NCI-H2227 treated with DMSO at 0.1 percent for 48 hours (cell line): Measurements from ENCODE around the gene CDKAL1.
"Not testable (repeated sequence)": the region's sequence is repeated elsewhere in the genome, so short reads cannot be mapped to it uniquely, and the experiment has no call there.

ENCODE experiments used
- DNase-seq: peaks from one replicate; lab custom pipeline; 2025; lab: John Stamatoyannopoulos, UW

CDKAL1 gene

DNA sequence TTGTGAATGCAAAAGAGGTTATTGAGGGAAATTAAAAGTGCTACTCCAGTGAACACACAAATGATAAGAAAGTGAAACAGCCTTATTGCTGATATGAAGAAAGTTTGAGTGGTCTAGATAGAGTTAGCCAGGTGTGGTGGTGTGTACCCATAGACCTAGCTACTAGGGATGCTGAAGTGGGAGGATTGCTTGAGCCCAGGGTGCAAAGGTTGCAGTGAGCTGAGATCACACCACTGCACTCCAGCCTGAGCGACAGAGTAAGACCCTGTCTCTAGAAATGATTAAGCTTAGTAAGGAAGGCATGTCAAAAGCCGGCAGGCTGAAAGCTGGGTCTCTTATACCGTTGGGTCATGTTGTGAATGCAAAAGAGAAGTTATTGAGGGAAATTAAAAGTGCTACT is 389.8 kb downstream of the CDKAL1 start:
- DNase-seq, result not testable (repeated sequence)

DNA sequence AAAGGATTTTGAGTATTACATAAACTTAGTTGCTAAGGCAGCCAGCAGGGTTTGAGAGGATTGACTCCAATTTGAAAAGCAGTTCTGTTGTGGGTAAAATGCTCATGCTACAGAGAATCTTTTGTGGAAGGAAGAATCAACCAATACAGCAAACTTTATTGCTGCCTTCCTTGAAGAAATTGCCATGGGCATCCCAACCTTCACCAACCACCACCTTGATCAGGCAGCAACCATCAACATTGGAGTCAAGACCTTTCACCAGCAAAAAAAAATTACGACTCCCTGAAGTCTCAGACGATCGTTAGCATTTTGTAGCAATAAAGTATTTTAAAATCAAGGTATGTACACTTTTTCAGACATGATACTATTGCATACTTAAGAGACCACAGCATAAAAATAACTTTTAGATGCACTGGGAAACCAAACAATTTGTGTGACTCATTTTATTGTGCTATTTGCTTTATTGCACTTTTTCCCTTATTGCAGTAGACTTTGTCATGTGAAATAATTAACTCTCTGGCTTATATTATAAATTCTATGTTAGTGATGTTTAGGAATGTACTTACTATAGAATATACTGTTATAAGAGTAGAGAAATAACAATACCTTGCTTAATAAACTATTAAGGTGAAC is 390.8 kb downstream of the CDKAL1 start:
- DNase-seq, result no peak

DNA sequence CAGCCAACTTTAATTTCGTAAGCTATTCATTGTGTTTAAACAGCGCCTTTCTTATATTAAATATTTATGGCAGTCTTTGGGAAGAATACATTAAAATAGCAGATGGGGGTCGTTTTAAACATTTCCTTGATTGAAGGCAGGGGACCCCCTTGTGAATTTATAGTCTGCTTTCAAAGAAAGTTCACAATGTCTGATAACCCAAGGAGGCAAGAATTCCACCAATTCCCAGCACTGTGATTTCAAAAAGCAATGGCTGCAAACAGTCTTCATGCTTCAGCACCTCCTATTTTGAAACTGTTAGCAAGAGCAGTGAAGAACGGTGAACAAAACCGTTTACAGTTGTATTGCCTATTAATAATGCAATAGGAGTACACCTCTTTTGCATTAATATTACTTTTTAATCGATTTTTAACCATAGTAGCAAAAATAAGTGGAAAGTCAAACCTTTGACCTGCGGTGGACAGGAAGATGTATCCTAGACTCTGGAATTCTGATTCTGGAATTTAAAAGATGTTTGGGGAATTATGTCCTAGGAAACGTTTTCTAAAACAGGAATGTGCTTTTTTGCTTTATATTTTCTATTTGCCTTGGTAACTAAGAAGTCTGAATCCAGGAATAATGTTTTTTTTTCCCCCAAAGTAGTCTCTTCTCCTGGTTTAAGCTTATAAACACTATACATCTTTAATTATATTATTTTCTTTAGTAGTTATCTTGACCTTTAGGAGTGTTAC is 393.0 kb downstream of the CDKAL1 start:
- DNase-seq, result no peak

DNA sequence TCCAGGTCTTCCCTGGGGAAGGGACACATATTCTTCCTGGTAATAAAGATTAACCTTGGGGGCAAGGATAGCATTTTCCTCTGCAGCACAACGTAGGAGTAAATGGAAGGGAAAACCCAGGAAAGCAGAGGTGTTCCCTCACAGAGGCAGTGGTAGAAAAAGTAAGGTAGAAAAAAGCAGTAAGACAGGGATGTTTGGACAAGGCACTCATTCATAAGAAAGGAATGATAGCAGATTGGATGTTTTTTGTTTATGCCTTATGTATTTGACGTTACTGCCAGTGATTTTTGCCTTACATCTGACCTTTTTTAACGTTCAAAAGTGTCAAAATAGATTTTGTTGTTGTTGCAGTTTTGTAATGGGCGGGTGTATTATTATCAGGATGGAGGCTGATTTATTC is 395.0 kb downstream of the CDKAL1 start:
- no peak for DNase-seq

DNA sequence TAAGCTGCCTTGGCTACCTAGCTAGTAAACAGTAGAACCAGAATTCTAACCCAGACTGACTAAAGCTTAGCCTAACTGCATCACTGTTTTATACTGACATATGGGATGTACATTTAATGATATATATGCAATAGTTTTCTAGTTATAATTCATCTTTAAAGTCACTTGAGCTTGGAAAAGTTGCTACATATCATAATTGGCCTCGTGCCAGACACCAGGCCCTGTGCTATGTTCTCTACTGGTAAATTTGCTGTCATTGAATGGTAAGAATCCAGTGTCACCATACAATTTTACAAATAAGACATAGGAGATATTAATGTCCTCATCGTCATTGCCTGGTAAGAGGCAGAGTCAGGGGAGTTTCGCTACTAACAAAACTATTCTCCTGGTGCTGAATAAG is 396.8 kb downstream of the CDKAL1 start:
- DNase-seq, result no peak

DNA sequence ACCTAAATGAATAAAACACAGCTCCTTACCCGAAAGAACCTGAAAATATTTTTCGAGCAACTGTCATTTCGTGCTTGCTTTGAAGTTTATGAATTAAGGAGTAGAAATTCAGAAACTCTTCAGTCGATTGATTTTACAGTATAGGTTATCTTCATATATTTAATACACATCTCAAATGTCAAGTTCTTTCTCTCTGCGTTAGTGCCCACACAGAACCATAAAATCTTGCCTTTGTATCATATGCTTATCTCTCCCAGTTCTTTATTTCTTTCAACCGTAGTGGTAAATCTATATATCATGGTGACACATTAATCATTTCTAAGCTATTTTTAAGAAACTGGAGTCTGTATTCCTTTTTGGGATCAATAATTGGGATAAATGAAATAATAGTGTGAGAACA is 397.5 kb downstream of the CDKAL1 start:
- no peak for DNase-seq

DNA sequence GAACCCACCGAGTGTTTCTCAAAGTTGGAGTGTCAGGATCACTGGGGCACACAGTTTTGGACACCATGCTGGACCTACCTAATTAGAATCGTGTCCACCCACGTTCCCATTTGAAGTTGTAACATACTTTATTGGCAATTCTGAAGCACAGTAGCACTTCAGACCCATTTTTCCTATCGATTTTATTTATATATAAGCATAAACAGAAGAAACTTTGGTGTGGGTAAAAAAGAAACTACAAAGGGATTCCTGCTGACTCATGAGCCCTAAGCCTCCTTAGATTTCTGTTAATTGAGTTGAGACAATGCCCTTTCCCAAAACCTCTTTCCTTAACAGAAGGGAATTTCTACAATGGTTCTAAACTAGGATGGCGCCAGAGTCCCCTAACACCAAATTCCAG is 398.0 kb downstream of the CDKAL1 start:
- DNase-seq, result no peak

DNA sequence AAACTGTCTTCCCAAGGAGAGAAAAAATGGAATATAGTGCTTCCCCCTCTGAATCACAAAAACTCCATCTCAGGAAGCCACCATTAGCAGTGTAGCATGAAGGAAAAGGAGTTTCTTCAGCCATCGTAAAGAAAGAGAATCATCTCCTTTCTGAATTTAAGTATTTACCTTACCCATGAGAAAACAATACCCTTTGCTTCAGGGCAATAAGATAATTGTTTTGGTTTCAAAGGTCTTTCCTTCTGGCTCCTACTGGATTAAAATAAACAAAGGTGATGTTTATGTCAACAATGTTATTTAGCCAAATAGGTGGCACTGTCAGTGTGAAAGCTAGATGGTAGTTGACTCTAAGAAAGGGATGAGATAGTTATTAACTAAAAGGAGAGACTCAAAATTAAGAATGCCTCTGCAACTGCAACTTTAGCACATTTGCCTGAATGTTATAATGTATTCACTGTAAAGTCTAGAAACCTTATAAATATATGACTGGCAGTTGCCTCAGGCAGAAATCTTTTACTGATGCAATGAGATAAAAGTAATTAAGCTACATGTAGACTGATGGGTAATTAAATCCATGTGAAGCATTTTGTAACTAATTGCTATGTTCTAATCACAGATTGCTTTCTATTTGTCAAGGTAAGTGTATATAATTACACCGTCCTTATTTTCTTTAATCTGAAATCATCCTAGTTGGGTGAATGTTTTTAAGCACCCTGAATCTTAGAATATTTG is 399.0 kb downstream of the CDKAL1 start:
- no peak for DNase-seq

DNA sequence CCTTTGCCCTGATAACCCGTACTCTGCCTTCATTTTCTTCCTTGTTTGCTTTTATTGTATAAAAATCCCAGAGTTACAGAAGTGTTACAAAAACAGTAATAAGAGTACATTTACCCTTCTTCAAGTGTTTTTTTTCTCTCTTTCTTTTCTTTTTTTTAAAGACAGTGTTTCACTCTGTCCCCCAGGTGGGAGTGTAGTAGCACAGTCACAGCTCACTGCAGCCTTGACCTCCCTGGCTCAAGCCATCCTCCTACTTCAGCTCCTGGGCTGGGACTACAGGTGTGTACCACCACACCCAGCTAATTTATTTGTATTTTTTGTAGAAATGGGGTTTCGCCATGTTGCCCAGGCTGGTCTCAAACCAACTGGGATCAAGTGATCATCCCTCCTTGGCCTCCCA is 402.7 kb downstream of the CDKAL1 start:
- no peak for DNase-seq

DNA sequence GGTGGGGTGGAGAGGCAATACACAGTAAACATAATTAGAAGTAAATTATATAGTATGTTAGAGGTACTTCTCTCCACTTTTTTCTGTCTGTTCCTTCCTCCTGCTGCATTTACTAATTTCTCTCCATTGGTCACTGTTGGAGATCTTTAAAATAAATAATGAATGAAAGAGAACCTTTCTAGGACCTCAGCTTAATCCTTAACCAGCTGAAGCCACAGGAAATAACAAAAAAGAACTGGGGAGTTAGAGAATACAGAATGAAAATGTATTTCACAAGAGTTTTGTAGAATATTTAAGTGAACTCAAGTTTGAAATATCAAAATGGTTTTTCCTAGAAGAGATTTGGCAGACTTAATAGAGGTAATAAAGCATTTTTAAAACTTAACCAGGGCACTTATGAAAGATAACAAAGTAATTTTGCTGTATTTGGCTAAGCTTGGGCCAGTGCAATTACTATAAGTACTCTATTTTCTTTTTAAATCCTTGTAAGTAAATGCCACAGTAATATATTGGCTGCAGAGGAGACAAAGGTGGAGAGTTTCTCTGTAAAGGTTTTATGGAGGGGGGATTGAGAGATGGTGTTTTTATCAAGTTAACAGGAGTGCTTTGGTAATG is 405.0 kb downstream of the CDKAL1 start:
- DNase-seq, result peak; percentile 68

DNA sequence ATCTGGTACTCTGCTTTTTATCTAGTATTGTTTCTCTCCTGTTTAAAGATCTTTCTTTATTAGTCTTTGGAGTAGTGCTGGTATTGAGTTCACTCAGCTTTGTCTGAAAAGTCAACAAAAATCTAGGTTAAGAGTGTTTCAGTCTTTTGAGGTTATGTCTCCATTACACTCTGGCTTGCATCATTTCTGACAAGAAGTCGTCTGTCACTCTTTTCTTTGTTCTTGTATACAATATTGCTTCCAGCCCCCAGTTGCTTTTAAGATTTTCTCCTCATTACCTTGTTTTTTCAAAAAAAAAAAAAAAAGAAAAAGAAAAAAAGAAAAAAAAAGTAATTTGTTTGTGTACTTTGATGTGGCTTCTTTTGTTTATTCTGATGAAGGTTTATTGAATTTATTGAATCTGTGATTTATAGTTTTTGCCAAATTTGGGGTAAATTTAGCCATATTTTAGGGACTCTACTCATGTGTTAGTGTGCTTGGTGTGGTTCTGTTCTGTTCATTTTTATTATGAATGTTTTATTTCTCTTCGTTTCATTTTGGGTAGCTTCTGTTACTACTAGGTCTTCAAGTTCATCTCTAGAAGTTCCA is 408.9 kb downstream of the CDKAL1 start:
- no peak for DNase-seq

DNA sequence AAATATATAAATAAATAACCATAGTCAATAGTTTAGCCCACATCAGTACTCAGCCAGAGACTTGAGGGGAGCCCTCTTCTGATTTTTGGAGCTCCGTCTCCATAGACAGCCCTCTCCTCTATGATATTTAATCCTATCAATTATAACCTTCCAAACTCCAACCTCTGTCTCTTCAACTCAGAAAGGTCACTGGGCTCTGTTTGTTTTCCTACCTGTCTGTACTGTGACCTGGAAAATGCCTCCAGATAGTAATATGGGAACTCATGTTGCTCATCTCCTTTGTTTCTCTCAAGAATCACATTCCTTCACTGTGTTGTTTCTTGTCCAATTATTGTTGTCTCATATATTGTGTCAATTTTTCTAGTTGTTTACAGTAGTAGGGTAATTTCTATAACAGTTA is 409.7 kb downstream of the CDKAL1 start:
- no peak for DNase-seq

DNA sequence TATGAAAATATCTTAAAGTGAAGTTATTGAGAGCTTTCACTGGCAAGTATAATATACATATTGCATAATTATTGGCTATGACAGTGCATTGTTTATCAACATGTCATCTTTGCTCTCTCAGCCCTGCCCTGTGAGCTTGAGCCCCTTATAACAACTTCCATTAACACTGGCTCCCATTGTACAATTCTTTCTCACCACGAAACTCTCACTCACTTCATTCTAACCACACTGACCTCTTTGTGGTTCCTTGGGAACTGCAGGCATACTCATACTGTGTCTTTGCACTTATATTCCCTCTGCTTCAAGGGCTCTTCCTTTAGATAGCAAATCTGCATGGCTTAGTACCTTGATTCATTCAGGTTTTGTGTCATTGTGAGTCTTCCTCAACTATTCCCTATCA is 411.8 kb downstream of the CDKAL1 start:
- DNase-seq, result no peak

DNA sequence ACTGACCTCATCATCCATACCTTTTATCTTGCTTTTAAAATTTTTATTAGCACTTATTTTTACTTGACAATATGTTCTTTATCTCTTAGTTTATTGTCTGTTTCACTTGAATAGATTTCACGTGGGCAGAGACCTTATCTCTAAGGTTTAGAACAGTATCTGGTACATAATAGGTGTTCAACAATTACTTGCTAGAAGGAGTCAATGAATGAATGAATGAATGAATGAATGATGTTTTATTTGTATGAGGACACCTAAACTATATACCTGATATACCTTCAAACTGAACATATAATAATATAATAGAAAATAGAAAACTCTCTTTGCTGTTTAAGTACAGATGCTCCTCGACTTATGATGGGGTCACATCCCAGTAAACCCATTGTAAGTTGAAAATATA is 412.6 kb downstream of the CDKAL1 start:
- DNase-seq, result no peak

DNA sequence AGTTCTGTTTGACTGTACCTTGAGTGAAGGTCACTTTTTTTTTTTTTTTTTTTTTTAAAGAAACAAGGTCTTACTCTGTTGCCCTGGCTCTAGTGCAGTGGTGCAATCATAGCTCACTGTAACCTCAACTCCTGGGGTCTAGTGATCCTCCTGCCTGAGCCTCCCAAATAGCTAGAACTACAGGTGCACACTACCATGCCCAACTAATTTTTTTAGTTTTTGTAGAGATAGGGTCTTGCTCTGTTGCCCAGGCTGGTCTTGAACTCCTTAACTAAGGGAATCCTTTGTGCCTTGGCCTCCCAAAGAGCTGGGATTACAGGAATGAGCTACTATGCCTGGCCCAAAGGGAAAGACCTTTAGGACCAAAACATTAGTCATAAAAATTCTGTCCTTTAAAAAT is 413.7 kb downstream of the CDKAL1 start:
- no peak for DNase-seq

DNA sequence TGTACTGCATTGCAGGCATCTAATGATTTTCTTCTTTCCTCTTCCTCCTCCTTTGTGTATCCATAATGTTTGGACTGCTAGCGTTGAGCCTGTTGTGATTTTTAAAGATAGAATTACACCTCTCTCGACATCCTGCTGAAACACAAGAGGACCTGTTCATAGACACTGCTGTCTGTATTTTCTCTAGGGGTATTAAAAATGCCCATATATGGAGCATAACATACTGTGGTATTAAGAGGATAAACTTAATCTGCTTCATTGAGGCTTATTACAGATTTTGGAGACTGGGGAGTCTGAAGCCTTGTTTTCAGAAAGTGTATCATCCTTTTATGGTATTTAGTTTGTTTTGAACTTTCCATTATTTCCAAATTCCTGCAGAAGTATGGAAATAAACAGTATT is 414.3 kb downstream of the CDKAL1 start:
- DNase-seq, result no peak

DNA sequence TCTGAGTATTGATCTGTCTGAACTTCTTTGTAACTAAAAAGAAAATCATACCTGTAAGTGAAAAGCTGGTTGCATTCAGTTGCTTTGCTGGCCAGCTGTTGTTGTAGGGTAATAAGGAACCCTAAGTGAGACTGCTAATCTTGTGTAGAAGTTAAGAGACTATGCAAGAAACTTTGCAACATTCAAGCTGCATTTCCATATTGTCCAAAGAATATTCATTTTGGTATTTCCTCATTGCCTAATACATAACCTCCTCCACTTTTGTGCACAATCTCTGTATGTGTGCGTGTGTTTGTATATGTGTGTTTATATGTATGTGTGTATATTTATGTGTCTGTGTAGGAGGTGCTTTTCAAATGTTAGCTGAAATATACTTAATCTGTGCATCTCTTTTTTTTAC is 414.9 kb downstream of the CDKAL1 start:
- no peak for DNase-seq

DNA sequence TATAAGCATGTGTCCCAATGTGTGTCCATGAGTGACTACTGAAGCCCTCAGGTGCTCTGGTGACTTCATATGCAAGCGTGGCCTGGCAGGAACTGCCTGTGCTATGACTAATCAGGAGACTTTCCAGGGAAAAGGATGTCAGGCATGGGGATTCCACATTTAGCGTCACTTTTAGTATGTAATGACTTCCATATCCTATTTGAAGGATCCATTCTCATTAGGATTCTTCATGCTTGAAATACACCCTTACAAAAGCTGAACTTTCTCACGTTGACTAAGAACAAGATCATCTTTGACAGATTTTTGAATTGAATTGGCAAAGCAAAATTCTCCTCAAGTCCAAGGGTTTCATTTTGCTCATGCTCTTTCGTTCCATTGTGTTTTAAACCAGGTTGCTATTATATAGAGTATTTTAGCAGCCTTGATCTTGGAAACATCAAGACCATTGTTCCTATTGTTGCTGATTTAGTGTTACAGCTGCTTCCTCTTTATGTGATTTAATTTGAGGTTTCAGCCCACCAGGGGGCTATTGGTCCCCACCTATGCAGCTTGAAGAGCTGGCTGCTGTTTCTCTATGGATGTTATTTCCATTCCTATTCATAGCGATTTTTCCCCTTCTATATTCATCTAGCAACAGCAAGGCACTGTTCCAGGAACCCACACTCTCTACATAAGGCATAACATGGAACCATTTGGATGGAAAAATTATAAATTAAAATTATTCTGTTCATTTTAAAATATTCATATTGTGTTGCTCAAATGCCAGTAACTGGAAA is 418.6 kb downstream of the CDKAL1 start:
- DNase-seq, result peak; percentile 87

DNA sequence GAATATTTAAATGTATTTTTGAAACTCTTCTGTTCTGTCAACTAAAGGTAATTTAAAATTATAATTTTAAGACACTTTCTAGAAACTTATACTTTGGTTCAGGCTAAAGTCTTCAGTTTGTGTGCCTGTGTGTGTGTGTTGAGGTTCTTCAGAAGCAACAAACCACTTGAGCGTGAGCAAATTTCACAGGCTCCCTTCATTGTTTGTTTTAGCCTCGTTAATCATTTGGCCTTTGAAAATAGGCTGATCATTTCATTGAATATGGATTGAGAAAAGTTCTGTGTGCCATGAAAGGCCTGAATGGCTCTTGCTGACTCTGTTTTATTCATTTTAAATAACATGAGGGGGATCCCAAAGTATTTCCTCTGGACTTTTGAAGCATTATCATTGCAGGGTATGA is 420.1 kb downstream of the CDKAL1 start:
- DNase-seq, result peak; percentile 12

DNA sequence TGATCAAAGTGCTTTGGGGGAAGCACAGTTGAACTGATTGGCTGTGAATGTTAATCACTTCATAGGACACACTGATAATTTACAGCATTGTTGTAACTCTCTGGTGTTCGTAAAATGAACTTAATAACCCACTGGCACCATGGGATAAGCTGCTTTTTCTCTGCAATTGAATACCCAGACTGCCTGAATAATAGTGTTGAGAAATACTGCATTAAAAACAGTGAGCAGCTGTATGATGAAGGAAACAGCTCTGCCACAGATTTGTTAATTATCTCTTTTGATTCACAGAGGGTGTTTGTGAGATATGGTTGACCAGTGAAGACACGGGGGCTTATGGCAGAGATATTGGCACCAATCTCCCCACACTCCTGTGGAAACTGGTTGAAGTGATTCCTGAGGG is 420.9 kb downstream of the CDKAL1 start:
- peak; percentile 22 for DNase-seq

DNA sequence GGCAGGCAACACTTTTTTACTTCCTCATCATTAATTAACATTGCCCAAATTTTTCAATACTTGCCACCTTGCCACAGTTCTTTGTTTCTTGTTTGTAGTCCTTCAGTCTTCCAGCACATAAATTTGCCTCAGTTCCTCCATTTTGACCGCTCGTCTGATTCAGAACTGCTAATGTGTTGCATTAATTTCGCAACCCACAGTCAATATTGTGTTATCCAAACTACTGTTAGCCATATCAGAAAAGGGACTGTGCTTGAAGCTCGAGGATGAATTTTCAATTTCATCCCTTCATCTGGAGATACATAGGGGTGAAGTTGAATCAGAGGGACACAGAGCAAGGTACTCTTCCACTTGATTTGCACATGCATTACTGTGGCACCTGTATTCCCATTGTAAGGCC is 421.5 kb downstream of the CDKAL1 start:
- DNase-seq, result no peak

DNA sequence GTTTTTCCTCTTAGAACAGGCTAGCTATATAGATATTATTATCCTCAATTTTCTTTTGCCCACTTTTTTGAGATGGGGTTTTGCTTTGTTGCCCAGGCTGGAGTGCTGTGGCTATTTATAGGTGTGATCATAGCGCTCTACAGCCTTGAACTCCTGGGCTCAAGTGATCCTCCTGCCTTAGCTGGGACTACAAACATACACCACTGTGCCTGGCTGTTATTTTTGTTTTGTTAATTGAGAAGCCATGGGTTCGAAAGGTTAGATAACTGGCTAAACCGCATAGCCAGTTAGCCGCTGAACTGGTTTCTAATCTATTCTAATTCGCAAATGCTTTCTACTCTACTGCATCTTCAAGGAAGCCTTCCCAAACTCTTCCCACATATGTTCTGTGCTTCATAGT is 425.8 kb downstream of the CDKAL1 start:
- no peak for DNase-seq
